Activated CD4-positive, CD25-positive, alpha-beta regulatory T cell treated with anti-CD3 and anti-CD28 coated beads, Interleukin-2, amount 50 U/mL, for 72 hours (primary cell): Measurements from ENCODE around the gene INPP5D.
A peak's percentile ranks its signal among the peaks of the same experiment; 100 is the strongest.
"Not testable (repeated sequence)": the region's sequence is repeated elsewhere in the genome, so short reads cannot be mapped to it uniquely, and the experiment has no call there.

ENCODE experiments used
- DNase-seq: peaks from one replicate; pipeline ENCODE4 v3.0.0; 2021

INPP5D gene

DNA sequence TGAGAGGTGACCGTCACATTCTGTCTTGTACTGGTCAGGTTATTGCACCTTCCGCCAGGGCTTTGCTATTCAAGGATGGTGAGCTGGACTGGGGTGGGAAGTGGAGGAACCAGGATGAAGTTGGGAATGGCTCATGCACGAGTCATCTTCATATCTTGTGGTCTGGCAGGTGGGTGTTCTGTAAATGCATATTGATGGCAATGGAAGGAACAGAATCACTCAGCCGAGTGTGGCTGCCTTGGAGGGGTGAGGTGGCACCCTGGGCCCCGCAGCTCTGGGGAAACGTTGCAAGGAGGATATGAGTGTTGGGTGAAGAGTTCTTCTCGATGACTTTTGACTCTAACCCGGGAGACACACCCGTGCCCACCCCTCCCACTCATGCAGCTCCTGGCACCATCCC lies 26.5 kb upstream of the INPP5D start:
- no peak for DNase-seq

DNA sequence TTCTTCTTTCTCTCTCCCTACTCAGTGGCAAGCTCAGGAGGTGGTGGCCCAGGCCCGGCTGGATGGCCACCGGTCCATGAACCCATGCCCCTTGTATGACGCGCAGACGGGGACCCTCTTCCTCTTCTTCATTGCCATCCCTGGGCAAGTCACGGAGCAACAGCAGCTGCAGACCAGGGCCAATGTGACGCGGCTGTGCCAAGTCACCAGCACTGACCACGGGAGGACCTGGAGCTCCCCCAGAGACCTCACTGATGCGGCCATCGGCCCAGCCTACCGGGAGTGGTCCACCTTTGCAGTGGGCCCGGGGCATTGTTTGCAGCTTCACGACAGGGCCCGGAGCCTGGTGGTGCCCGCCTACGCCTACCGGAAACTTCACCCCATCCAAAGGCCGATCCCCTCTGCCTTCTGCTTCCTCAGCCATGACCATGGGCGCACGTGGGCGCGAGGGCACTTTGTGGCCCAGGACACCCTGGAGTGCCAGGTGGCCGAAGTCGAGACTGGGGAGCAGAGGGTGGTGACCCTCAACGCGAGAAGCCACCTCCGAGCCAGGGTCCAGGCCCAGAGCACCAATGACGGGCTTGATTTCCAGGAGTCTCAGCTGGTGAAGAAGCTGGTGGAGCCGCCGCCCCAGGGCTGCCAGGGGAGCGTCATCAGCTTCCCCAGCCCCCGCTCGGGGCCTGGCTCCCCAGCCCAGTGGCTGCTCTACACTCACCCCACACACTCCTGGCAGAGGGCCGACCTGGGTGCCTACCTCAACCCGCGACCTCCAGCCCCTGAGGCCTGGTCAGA lies 25.9 kb upstream of the INPP5D start:
- DNase-seq: no peak

DNA sequence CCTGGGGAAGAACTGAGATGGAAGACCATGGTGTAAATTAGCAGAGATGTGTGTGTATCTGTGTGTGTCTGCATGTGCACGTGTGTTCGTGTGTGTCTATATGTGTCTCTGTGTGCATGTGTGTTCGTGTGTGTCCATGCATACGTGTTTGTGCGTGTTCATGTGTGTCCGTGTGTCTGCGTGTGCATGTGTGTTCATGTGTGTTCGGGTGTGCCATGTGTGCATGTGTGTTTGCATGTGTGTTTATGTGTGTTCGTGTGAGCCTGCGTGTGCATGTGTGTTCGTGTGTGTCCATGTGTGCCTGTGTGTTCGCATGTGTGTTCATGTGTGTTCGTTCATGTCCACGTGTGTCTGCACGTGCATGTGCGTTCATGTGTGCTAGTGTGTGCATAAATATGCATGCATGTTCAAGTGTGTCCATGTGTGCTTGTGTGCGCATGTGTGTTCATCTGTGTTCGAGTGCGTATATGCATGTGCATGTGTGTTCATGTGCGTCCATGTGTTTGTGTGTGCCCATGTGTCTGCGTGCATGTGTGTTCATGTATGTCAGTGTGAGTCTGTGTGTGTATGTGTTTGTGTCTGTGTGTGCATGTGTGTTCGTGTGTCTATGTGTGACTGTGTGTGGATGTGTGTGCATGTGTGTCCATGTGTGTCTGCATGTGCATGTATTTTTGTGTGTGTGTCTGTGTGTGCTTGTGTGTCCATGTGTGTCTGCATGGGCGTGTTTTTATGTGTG lies 24.5 kb upstream of the INPP5D start:
- DNase-seq: no peak

DNA sequence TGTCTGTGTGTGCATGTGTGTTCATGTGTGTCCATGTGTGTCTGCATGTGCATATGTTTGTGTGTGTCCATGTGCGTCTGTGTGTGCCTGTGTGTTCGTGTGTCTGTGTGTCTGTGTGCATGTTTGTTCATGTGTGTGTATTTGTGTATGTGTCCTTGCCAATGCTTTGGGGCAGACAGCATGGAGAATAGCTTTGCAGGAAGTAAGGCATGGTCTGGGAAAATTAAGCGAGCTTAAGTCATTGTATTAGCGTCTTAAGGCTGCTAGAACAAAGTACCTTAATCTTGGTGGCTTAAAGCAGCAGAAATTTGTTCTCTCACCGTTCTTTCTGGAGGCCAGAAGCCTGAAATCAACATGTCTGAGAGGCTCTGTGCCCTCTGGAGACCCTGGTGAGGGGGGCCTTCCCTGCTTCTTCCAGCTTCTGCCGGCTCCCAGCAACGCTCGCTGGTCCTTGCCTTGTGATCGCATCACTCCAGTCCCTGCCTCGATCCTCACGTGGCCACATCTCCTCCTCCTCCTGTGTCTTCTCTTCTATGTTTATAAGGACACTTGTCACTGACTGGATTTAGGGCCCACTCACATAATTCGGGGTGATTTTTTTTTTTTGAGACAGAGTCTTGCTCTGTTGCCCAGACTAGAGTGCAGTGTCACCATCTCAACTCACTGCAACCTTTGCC lies 23.8 kb upstream of the INPP5D start:
- DNase-seq: no peak

DNA sequence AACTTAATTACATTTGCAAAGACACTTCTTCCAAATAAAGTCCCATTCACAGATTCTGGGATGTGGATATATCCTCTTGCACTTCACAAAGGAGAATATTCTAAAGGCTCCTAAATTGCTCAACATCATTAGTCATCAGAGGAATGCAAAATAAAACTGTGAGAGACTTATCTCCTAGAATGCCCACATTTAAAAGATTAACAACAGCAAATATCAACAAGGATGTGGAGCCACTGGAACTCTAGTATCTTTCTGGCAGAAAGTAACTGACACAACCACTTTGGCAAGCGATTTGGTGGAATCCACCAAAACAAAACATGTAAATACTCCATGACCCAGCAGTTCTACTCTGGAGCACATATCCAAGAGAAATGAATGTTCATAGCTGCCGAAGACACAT lies 23.1 kb upstream of the INPP5D start:
- no peak for DNase-seq

DNA sequence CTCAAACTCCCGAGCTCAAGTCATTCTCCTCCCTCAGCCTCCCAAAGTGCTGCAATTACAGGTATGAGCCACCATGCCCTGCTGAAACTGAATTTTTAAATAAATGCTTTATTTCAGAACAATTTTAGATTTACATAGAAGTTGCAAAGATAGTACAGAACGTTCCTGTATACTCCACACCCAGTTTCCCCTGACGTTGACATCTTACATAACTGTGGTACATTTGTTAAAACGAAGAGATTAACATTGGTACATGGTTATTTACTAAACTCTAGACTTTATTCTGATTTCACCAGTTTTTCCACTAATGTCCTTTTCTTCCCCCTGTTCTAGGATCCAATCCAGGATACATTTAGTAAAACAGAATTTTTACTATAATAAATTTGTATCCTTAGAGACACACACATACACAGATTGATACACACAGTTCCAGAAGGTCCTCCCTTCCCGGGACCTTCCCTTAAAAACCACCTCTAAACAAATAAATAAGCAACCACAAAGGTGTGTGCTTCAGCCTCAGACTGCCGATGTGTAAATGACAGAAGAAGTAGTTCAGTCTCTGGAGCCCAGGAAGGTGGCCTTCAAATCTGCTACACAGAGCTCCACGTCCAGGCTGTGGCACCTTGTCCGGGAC lies 20.8 kb upstream of the INPP5D start:
- no peak for DNase-seq

DNA sequence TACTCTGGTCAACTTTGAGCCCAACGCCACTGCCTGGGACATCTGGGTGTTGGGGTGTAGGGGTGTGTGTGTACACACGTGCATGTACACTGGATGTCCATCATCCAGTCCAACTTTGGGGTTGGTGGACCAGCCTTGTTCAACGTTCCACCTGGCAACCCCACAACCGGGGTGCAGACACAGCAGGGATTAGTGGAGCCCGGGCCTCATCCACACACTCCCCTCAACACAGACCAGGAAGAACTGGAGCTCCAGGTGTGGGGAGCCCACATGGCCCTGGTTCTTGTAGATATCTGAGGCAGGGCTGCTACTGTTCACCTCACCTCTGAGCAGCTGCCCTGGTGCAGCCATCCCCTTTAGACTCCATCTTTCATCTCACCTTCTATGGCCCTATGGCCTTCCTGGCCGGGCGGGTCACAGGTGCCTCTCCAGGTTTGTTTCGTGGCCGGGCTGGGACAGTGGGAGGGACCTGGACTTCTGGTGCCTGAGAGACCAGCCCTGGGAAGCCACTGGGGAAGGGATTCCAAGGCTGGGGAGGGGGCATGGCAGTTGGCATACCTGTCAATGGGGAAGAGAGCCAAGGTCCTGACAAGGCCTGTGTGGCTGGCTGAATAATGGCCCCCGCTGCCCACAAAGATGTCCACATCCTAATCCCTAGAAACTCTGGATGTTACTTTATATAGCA lies 20.2 kb upstream of the INPP5D start:
- no peak for DNase-seq

DNA sequence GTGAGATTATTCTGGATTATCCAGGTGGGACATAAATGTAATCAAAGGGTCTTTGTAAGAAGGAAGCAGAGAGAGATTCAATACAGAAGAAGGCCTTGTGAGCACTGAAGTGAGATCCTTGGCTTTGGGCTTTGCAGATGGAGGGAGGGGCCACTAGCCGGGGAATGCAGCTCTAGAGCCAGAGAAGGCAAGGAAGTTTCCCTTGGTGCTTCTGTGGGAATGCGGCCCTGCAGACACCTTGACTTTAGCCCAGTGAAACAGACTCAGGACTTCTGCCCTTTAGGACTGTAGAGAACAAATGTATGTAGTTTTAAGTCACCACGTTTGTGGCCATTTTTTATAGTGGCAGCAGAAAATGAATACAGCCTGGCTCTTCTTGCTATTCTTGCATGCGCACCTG lies 19.6 kb upstream of the INPP5D start:
- no peak for DNase-seq

DNA sequence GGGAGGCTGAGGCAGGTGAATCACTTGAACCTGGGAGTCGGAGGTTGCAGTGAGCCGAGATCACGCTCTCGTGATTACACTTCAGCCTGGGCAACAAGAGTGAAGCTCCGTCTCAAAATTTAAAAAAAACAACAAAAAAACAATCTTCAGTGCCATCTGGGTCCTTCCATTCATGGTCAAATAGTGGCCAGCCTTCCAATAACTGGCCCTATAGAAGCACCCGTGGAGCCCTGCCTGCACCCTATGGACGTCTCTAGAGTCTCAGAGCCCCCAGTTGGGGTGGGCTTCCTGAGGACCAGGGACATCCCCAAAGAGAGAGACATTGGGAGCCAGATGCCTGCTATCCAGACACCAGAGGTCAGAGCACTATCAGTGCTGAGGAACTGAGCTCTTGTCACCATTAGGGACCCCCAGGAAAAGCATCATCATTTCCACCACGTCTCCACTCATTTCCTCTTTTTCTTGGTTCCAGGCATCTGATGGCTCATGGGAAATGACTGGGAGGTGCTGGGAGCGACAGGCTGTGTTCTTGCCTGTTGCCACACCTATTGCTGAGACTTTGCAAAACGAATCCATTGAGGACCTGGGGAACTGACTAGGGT lies 18.3 kb upstream of the INPP5D start:
- no peak for DNase-seq

DNA sequence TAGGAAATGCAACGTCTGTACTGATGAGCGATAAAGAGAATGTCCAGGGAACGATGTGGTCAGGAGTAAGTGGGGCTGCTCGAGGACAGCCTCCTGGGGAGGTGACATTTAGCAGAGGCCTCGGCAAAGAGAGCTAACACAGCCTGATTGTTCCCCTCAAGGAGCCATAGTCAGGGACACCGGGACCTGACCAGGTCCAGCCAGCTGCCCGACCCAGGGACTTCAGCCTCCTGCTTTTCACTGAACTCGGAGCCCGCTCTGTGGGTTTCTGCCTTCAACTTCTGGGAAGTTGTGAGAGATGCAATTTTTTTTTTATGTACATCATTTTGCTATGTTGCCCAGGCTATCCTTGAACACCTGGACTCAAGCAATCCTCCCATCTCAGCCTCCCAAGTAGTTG lies 17.6 kb upstream of the INPP5D start:
- no peak for DNase-seq

DNA sequence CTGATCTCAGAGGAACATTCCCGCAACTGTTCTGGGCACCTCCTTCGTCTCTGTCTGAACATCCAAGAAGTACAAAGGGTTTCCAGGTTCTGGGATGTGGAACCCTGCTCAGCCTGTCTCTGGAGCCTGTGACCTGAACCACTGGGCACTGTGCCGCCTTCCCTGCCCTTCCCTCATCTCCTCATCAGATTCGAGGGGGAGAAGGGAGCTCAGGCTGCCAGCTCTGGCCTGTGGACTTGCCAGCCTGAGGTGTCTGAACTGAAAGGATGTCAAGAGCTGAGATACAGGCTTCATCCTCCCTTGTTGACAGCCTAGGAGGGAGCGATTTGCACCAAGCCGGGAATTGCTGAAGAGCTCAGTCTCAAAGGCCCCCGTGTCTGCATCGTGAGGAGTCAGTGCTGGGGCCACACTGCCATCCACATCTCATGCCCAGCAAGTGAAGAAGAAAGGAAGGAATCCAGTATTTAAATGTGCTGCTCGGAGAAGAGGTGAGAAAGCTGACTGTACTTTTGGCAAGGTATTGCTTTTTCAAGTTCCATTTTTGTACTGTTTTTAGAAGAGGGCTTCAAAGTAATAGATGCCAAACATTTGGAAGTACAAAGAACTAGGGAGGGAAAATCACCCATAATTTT lies 15.1 kb upstream of the INPP5D start:
- DNase-seq: no peak

DNA sequence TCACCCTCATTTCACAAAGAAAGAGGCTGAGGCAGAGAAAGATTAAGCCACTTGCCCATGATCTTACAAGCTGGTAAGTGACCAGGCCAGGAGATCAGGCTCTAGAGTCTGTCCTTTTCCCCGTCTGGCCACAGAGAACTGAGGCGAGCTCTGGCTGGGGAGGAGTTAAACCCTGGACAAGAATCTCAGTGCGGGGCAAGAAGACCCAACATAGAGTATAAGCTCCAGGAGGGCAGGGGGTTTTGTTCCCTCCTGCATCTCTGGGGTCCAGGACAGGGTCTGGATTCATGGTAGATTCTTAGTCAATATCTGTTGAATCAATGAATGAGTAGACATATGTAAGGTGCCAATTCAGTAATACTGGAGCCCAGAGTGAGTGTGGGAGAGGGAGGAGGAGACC lies 12.9 kb upstream of the INPP5D start:
- no peak for DNase-seq

DNA sequence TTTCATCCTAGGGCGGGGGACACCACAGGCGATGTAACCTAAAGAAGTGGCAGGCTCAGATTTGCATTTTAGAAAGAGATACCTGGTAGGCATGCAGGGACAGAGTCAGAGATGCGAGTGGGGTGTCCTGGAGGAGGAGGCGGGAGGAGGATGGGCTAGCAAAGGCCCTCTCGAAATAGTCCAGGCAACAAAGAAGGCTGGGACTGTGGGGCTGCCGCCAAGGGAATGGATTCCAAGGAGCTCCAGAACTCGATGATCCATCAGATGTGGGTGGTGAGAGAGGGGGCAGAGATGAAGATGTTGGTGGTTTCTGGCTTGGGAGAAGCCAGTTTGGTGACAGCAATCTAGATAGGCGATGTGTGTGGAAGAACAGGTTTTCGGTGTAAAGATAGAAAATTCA lies 12.5 kb upstream of the INPP5D start:
- no peak for DNase-seq

DNA sequence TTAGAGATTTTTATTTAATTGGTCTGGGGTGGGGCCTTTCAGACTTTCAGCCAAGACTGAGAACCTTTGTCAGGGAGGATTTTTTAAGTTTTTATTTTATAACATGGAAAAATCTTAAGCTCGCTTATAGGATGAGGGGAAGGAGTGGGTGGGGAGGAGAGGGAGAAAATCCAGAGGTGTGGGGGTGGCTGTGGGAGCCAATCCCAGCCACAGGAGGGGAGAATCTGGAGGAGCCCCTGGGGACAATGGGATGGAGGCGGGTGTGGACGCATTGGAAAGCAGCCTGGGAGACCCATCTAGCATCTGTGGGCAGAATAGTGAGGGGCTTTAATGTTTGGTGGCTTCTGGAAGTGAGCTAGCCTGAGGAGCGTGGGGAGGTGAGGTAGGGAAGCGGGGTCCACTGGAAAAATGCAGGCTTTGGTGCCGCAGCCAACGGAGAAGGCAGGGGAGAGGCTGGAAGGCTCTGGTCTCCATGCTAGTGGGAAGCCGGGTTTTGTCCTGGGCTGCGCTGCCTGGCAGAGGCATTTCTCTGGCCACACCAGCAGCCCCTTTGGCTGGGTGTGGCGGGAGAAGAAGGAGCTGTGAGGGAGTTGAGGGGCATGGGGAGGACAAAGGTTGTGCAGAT lies 11.5 kb upstream of the INPP5D start:
- no peak for DNase-seq

DNA sequence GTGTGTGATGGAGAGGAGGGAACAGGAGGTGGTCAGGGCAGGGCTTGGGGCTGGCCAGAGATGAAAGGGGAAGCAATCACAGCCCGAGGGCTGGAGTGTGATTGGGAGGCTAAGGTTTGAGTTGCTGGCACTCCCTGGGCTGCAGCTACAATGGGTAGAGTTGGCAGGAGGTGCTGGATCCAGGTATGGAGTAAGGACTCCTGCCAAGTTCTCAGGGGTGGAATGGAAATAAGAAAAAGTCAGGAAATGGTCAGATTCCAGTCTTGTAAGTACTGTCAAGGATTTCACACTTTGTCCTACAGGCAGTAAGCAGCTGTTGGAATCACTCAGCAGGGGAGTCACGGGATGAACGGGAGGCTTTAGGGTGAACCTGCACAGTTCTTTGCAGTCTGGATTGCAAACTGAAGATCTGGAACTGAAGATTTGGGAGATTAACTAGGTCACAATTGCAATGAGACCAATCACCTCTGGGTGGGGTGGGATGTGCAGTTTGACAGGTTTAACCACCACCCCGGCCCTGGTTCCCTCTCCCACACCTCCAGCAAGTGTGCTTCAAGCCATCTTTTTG lies 10.9 kb upstream of the INPP5D start:
- DNase-seq: no peak

DNA sequence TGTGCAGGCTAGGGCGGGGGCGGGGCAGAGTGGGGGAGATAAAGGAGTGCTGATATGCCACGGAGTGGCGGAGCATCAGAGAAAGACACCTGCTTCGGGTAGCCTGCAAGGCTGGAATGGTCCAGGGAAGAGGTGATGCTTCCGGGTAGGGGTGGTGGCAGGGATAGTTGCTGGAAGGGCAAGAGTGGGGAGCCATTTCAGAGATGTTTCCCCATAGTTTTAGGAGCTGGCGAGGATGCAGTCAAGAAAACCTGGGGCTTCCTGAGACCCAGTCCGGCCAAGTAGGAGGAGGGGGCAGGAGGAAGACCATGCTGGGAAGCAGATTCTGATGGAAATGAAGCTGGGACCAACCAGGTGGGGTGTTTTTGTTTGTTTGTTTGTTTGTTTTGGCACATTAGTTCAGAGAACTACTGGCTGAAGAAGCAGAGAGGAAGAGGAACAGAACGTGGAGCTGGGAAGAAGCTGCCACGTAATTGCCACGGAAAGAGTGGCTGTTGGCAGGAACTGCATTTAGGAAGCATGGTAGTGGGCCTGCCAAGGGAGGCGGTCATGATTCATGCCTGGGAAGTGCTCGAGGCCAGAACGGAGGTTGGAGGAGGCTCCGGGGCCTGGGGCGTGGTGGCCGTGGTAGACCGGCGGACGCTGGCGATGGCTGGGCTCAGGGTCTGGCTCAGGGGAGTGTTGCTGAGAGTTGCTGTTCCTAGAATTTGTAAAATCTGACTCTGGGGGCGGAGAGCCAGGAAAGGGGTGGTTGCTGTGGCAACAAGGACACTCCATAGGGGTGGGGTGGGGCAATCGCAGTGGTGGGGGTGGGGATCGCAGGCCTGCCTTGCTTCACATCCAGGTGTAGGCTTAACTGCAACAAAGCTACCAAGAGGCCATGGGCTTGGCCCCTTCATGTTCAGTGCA lies 8.6 kb upstream of the INPP5D start:
- DNase-seq: no peak

DNA sequence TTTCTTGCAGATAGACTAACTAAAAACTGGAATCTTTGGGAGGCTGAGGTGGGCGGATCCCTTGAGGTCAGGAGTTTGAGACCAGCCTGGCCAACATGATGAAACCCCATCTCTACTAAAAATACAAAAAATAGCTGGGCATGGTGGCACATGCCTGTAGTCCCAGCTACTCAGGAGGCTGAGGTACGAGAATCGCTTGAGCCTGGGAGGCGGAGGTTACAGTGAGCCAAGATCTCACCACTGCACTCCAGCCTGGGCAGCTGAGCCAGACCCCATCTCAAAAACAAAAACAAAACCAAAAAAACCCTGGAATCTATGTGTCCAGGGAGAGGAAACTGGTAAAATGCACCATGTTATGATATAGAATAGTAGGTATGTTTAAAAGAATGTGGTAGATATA lies 7.6 kb upstream of the INPP5D start:
- not testable (repeated sequence) for DNase-seq

DNA sequence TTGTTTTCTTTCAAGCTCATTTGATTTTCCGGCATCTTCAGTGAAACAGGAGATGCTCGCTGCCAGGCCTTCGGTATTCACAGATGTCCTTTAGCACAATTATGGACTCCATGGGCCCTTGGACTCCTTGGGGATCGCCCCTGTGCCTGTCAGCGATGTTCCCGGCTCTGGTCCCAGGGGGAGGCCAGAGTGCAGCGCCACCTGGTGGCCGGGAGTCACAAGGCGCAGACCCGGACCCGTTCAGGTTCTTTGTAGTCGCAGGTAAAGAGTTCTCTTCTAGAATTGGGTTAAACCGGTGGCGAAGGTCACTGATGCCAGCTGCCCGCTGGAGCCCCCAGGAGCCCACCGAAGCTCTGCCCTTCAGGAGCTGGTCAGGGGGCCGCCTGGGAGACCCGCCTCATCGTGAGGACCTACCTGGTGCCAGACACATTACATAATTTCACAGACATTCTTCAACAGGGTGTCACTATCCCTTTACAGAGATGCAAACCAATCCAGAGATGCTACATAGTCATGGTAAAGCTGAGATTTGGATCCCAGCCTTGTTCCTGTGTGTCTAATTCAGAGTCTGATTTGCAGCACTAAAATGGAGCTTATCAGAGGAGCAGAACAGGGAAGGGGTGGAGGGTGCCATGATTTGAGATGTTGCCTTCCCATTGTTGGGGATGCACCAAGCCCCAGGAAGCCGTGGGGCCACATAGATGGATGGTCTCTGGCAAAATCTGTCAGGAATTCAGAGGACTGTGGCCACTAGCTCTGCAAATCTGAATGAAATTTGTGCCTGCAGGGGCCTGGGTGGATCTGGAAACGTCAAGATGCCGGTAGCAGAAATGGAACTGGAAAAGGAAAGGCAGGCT lies 6.0 kb upstream of the INPP5D start:
- peak; percentile 83 for DNase-seq

DNA sequence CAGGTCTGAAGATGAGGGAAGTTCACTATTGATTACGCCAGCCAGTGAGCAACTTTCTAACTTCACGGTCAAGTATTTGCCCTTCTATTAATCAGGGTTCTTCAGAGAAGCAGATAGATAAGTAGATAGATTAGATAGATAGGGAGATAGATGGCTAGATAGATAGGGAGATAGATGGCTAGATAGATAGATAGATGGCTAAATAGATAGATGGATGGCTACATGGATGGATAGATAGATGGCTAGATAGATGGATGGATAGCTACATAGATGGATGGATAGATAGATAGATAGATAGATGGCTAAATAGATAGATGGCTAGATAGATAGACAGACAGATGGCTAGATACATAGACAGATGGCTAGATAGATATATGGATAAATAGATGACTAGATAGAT lies 4.8 kb upstream of the INPP5D start:
- DNase-seq: no peak
